Stimulated activated CD4-positive, alpha-beta T cell treated with anti-CD3 and anti-CD28 coated beads, Interleukin-4, amount 100 ng/mL, for 1 hour (primary cell): ENCODE results near the gene ZNF354C.

ENCODE experiments used
- DNase-seq: peaks from one replicate; pipeline ENCODE4 v3.0.0-alpha.2; 2020

Gene ZNF354C

DNA sequence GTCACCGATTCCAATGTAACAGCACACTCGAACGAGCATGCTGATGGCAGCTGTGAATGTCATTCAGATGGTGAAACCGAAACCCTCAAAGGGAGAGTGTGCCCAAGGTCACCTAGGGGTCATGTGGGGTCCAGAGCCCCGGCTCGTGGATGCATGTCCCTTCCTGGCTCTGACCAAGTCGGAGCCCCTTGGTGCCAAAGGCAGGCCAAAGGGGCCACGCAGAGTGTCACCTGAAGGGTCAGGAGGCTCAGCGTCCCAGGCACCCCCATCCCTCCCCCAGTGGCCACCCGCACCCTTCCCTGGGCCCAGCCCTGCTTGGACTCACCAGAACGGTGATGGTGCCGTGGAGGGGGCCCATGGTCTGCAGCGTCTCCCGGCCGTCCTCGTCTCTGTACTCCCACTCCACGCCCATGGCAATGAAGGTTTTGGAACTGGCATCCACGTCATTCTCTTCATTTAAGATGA is 69.5 kb downstream of the ZNF354C start:
- DNase-seq: no peak

GRCh38 chr5:179130101-179130681 is 70.0 kb downstream of the ZNF354C start:
- no peak for DNase-seq

DNA sequence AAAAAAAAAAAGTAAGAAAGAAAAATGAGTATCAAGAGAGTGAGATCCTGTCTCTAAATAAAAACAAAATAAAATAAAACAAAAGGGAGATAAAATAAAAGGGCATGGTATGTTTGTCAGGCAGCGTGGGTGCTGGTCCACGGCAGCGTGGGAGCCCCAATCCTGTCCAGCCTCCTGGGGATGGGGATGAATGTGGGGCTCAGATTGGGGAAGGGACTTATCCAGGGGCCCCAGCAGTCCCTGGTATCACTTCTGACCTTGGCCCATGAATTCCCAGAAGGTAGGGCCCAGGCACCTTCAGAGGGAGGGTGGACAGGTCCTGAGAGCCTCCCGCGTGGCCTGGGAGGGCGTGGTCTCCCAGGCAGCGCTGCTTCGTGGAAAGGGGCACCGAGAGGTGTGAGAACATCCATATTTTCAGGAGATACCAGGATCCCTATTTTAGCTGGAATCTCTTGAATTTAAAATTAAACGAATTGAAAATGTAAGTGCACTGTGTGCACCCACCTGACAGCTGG is 71.2 kb downstream of the ZNF354C start:
- no peak for DNase-seq

DNA sequence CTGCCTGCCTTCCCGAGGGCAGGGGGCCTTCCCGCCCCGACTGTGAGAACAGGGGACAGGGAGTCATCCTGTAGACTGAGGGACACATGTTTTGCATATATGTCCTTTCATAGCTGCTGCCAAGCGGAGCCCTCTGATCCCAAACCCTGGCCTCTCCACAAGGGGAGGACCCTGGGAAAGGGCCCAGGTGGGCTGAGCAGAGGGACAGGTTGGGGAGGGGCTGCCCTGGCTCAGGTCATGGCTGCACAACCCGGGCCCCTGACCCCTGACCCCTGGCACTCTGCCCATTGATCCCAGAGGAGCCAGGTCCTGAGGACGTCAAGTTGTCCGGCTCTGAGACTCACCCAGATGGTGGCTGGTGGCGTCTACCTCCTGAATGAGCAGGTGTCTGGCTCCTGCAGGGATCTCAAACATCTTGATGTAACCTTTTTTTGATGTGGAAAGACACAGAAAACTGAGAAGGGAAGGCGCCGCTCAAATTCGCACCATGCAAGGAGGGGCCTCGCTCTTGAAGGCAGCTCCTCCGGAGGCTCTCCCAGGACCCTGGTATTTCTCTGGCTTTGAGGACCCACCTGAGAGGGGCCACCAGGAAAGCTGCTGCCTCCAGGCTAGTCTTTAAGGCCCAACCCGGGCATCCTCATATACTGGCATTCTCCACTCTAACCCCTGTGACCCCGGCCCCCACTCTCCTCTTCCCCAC is 71.9 kb downstream of the ZNF354C start:
- no peak for DNase-seq

DNA sequence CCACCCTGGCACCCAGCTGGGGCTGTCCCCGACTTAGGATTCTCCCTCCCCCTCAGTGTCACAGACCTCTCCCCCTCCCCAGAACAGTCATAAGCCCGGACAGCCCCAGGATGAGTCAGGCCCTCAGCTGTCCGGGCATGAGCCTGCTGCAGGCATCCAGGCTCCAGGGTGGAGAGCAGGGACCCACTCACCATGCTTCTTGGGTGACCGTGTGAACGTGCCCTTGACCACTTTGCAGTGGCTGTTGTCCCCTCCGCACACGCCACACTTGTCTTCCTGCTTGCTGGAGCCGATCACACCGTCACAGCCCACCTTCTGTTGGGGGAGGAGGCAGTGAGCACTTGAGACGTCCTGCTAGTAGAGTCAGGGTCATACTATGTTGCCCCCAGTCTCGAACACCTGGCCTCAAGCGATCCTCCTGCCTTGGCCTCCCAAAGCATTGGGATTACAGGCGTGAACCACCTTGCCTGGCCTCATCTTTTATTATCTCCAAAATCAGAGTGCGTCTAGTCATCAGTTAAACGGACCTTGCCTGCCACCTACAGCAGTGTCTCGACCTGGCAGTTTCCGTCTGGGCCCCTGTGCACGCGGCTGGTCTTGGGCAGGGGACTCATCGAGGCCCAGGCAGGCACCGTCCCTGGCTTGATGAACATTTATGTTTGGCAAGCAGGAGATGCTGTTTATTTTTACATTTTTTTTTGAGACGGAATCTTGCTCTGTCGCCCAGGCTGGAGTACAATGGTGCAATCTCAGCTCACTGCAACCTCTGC is 72.6 kb downstream of the ZNF354C start:
- no peak for DNase-seq
